Heart left ventricle (tissue), 13 donors: Measurements from ENCODE around the gene CAMK2D.

ENCODE experiments used
- CTCF ChIP-seq, 12 donors: fragments of 200-600 bp; sonication (generic) in 4 of 12; IDR thresholded peaks; one replicate each; pipeline versions ENCODE4 v1.5.0 to v1.8.0; 2018 to 2022; ENCODE audit warnings: antibody characterized with exemption in 12 of 12, mild to moderate bottlenecking in 5 of 12
- POLR2A ChIP-seq, 2 donors: fragments of 450-650 bp; IDR thresholded peaks; one replicate each; pipeline ENCODE4 v1.6.1; 2017; ENCODE audit warnings: antibody characterized with exemption in 2 of 2, mild to moderate bottlenecking in 2 of 2, moderate library complexity in 2 of 2
- donor health status: ischemic (EF 13 %, LVEDD 7.1; RV severe dilation, severe dysfunction).
- donor health status: DM: no; HTN: yes; CAD: no.
- donor health status: DM: no; HTN: no; CAD: no.
- donor health status: ischemic (EF 25% LVEDD 6.9; RV normal size, moderate dysfunction).
- donor health status: ischemic (EF 25% LVEDD 5.7; RV mildly dilated, moderate dysfunction).
- donor health status: ischemic (EF 35%, LVEDD 5.7; RV mildly dilated, moderate dysfunction).
- donor health status: nonischemic (EF 11% LVEDD 7.7; RV severe dilation, severe dysfunction).
- donor health status: DM: yes; HTN: yes; CAD: no.
- donor health status: PGD.
- donor health status: ischemic (EF 29% LVEDD 5.4; RV normal size, mild dysfunction).
- donor health status: nonischemic (EF 23%, LVEDD 6.1; RV moderate dilation, normal function).

DNA sequence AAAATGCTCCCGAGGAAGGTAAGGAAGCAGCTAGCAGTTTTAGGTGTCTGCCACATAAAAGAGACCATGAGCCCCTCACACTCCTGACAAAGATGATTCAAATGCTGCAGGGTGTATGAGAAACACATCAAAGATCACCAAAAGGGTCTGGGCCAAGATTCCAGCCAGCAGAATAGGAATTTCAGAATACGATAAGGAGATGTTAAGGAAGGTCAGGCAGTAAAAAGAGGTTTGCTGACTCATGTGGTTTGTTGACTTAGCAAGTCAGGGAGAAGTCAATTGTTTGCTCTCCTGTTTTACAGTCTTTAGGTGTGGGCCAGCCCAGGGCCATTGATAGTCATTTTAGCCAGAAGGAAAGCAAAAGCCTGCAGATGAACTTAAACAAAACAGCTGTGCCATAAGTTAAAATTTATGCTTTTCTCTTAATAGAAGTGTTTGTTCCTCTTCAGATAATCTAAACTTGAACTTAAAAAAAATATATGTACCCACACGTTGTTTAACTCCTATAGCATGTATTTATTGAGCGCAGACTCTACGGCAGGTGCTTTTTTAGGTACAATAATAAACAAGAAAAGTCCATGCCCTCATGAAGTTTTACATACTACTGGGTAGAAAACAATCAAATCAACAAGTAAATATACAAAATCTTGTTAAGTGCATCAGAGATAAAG is 115.6 kb downstream of the CAMK2D start:
- TF ChIP-seq CTCF (IDR thresholded peaks at IDR 0.05) = no peak
- no peak for TF ChIP-seq POLR2A (IDR thresholded peaks at IDR 0.05)
